ENCODE results near the gene TEAD1.

TEAD1 gene

GRCh38 chr11:12702999-12703453 lies 28.8 kb downstream of the TEAD1 start:
- Histone ChIP-seq H3K36me3 (no peaks in the 10 kb centered on the region; the same call in 1 of the 2 replicates), H3K9me3 (no peaks in the 10 kb centered on the region), H3K27me3 (no peaks in the 10 kb centered on the region), H3K4me1 (peaks cover 17% of the 10 kb centered on the region), H3K4me3 (ENCODE audit: low read depth, low read length) (no peak overlapping the region)
- DNase-seq, result no peak
- TF ChIP-seq CTCF (IDR thresholded peaks at IDR 0.05; ENCODE audit: low read depth, low read length), result no peak

- Histone ChIP-seq H3K9me3 (no peaks in the 10 kb centered on the region), H3K27me3 (no peaks in the 10 kb centered on the region), H3K4me3 (ENCODE audit: low read depth, low read length) (no peak overlapping the region), H3K4me1 (peaks cover 17% of the 10 kb centered on the region), H3K36me3 (no peaks in the 10 kb centered on the region; the same call in 1 of the 2 replicates)
- no peak for DNase-seq
- no peak for TF ChIP-seq CTCF (IDR thresholded peaks at IDR 0.05; ENCODE audit: low read depth, low read length)
These were observed 29.8 kb downstream of the TEAD1 start for GRCh38 chr11:12704049-12704448.

DNA sequence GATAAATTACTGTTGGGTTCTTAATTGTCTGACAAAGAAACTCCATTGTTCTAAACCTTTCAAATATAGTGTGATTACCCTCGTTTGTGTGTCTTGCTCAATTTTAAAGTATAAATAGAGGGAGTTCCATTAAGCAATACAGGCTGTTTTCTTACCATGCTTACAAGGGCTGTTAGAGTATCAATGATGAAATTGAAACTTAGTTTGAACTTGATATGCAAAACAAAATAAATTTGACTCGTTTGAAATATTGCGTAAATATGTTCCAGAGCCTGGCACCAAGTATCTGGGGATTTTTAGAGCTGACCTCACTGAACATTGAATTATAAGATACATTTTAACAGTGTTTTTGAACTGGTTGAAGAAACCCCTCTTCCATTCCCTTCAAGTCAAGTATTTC lies 31.7 kb downstream of the TEAD1 start:
- Histone ChIP-seq H3K4me1 (peaks cover 17% of the 10 kb centered on the region), H3K9me3 (no peaks in the 10 kb centered on the region), H3K27me3 (no peaks in the 10 kb centered on the region), H3K4me3 (ENCODE audit: low read depth, low read length) (no peak overlapping the region), H3K36me3 (no peaks in the 10 kb centered on the region; the same call in 1 of the 2 replicates)
- TF ChIP-seq CTCF (IDR thresholded peaks at IDR 0.05; ENCODE audit: low read depth, low read length), result no peak
- no peak for DNase-seq

DNA sequence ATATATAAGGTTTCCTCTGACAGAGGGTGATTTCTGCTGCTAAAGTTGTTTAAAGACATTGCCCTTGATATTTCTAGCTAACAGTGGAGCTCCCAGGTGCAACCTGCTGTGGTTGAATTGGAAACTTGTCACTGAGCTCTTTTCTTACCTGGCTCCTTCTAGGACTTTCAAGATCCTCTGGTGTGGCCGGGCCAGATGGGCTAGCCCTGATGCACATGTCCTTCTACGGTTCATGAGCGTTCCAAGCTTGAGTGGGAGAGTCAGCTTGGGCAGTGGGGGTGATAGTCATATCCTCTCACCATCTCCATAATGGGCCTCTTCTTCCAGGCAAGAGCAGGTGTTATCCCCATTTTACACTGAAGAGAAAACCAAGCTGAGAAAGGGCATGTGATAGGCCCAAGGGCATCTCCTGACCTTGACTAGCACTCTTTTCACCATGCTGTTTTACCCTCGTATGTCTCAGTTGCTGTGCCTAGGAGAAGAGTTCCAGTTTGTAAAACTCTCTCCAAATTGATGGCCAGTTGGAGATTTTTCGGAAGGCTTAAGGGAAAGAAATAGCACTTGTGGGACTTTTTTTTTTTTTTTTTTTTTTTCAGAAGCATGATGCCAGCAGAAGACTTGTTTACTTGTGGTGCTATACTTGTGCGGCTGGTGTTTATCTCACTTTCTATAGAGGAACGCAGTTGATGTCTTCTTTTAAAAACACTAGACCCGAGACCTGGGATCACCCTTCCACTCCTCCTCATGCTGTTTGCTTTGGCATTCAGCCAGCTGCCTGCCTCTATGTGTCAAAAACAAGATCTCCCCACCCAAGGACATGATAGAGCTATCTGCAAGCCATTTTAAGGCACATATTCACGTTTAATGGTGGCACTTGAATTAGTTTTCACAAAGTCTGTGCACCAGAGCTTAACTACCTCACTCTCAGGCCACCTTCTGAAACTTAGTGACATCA lies 32.6 kb downstream of the TEAD1 start:
- Histone ChIP-seq H3K9me3 (no peaks in the 10 kb centered on the region), H3K4me1 (peaks cover 15% of the 10 kb centered on the region), H3K4me3 (ENCODE audit: low read depth, low read length) (no peak overlapping the region), H3K36me3 (no peaks in the 10 kb centered on the region; the same call in 1 of the 2 replicates), H3K27me3 (no peaks in the 10 kb centered on the region)
- no peak for TF ChIP-seq CTCF (IDR thresholded peaks at IDR 0.05; ENCODE audit: low read depth, low read length)
- DNase-seq, result peak; percentile 40

- Histone ChIP-seq H3K9me3 (no peaks in the 10 kb centered on the region), H3K4me1 (peaks cover 10% of the 10 kb centered on the region), H3K27me3 (no peaks in the 10 kb centered on the region), H3K36me3 (no peaks in the 10 kb centered on the region; the same call in 1 of the 2 replicates), H3K4me3 (ENCODE audit: low read depth, low read length) (no peak overlapping the region)
- DNase-seq, result no peak
- no peak for TF ChIP-seq CTCF (IDR thresholded peaks at IDR 0.05; ENCODE audit: low read depth, low read length)
These were observed 33.3 kb downstream of the TEAD1 start for GRCh38 chr11:12707500-12707880.

DNA sequence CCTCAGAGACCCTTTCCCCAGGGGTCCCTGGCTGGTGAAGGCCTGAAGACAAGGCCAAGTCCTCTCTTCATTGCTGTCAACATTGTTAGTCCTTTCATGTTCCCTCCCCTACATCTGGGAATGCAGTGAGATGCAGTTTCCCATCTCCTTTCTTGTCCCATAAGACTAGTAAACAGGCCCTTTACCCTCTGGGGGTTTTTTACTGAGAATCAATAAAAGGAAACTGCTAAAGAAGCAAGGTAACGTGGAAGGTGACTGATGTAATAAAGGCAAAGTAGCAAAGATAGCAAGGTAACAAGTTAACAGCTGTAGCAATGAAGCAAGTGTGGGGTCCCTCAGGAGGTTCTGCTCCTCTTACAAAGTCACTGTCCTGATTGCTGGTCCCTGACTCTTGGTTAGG lies 37.3 kb downstream of the TEAD1 start:
- TF ChIP-seq CTCF (IDR thresholded peaks at IDR 0.05; ENCODE audit: low read depth, low read length), result no peak
- H3K36me3 ChIP-seq, result no peaks in the 10 kb centered on the region
- DNase-seq, result no peak
- no peaks in the 10 kb centered on the region for H3K9me3 ChIP-seq
- H3K27me3 ChIP-seq, result no peaks in the 10 kb centered on the region
- H3K4me1 ChIP-seq, result peaks cover 12% of the 10 kb centered on the region
- no peak overlapping the region for H3K4me3 ChIP-seq (ENCODE audit: low read depth, low read length)

Measured in BE2C (cell line).